Panc1 (cell line): ENCODE data around the gene KLHDC10.

Source experiments
- CTCF ChIP-seq: fragments of 450-650 bp; IDR thresholded peaks from 2 replicates; pipeline ENCODE4 v1.5.1; 2017; ENCODE audit warnings: mild to moderate bottlenecking
- POLR2AphosphoS5 ChIP-seq: IDR thresholded peaks from 2 replicates; pipeline ENCODE4 v1.6.1; 2012; ENCODE audit warnings: mild to moderate bottlenecking, low read depth, low read length, moderate library complexity
- REST ChIP-seq, 2 experiments: IDR thresholded peaks; 2 replicates each; pipeline ENCODE4 v1.6.1; 2011 to 2012; ENCODE audit warnings: low read depth in 2 of 2, control low read depth in 1 of 2, low read length in 1 of 2, mild to moderate bottlenecking in 1 of 2, moderate library complexity in 1 of 2; ENCODE audit not compliant: insufficient read depth in 1 of 2
- TCF7L2 ChIP-seq: IDR thresholded peaks from 2 replicates; pipeline ENCODE4 v1.6.1; 2011; ENCODE audit warnings: mild to moderate bottlenecking, low read depth, low read length, inconsistent platforms

- TF ChIP-seq CTCF (no peak), TCF7L2 (no peak), POLR2AphosphoS5 (no peak), REST (IDR thresholded peaks at IDR 0.05; ENCODE audit: insufficient read depth in 1 of 2, low read depth in 2 of 2, low read length in 1 of 2) (no peak)
Observed at GRCh38 chr7:130021105-130021834, 49.1 kb upstream of the KLHDC10 start.
